Astrocyte of the cerebellum (primary cell): ENCODE results near the gene PUS7.
A peak's percentile ranks its signal among the peaks of the same experiment; 100 is the strongest.
"Not testable (repeated sequence)": the region's sequence is repeated elsewhere in the genome, so short reads cannot be mapped to it uniquely, and the experiment has no call there.

Source experiments
- DNase-seq: peaks from one replicate; pipeline ENCODE4 v3.0.0-alpha.2; 2011; ENCODE audit warnings: low read depth
- H3K4me3 ChIP-seq: 2 replicates; pipeline ENCODE4 v1.5.1; 2011; ENCODE audit warnings: mild to moderate bottlenecking, low read depth, low read length, moderate library complexity
- in situ Hi-C: cut with HindIII; loops from 2 replicates; pipeline ENCODE4 v1.10.0; 2017; ENCODE audit warnings: low sequenced_read_pairs
- TF ChIP-seq, protein P1 (sequence below): IDR thresholded peaks from 2 replicates; pipeline ENCODE4 v1.5.1; 2012; ENCODE audit warnings: low read length, low read depth, moderate library complexity, mild to moderate bottlenecking; ENCODE audit errors: missing control alignments

Gene PUS7

DNA sequence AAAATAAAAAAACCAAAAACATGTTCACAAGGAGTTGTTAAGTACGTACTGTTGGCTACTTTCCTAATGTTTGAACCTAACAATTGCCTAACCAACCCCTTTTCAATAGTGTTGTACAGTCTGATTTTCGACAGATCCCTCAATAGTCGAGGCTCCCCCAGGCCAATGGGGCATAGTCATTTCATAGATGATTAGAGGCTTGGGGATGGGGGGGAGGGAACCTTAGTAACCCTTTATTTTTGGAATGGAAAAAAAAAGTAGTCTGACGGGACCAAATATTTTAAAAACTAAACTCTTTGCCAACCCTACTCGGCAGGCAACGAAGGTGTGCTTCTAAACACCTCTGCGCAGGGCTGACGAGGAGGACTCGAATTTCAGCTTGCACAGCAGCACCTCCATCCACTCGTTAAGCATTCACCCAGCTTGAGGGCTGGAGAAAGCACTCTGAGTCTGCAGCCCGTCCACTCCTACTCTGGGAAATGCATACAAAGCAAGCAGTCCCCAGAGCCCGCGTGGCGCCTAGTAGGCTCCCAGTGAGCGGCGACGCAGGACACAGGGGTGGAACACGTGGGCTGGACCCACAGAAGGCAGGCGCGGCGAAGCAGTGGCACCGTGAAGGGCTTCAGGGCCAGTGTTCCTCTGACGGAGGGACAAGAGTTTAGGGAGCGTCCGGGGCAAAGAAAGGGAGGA is 899 bp downstream of the PUS7 start:
- TF ChIP-seq, protein P1, sequence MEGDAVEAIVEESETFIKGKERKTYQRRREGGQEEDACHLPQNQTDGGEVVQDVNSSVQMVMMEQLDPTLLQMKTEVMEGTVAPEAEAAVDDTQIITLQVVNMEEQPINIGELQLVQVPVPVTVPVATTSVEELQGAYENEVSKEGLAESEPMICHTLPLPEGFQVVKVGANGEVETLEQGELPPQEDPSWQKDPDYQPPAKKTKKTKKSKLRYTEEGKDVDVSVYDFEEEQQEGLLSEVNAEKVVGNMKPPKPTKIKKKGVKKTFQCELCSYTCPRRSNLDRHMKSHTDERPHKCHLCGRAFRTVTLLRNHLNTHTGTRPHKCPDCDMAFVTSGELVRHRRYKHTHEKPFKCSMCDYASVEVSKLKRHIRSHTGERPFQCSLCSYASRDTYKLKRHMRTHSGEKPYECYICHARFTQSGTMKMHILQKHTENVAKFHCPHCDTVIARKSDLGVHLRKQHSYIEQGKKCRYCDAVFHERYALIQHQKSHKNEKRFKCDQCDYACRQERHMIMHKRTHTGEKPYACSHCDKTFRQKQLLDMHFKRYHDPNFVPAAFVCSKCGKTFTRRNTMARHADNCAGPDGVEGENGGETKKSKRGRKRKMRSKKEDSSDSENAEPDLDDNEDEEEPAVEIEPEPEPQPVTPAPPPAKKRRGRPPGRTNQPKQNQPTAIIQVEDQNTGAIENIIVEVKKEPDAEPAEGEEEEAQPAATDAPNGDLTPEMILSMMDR = no peak
- in situ Hi-C loops = no loop called here
- H3K4me3 ChIP-seq = peak overlapping the region; percentile 82
- no peak for DNase-seq

DNA sequence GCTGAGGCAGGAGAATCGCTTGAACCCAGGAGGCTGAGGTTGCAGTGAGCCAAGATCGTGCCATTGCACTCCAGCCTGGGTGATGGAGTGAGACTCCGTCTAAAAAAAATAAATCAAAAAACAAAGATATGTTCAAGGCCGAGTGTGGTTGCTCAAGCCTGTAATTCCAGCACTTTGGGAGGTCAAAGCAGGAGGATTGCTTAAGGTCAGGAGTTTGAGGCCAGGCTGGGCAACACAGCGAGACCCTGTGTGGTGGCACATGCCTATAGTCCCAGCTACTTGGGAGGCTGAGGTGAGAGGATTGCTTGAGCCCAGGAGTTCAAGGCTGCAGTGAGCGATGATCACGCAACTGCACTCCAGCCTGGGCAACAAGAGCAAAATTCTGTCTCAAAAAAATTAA is 1.5 kb downstream of the PUS7 start:
- DNase-seq, in situ Hi-C loops: not testable (repeated sequence)
- H3K4me3 ChIP-seq = peak overlapping the region; percentile 82

DNA sequence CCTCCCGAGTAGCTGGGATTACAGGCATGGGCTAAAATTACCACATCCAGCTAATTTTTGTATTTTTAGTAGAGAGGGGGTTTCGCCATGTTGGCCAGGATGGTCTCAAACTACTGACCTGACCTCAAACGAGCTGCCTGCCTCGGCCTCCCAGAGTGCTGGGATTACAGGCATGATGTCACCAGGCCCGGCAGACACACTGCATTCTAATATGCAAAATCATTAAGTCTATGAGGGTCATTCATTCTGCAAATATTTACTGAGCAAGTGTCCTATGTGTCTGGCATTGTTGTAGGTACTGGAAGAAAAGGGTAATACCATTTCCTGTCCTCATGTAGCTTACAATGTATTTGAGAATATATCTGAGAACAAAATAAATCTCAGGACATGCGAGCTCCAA is 2.7 kb downstream of the PUS7 start:
- H3K4me3 ChIP-seq = no peak overlapping the region
- TF ChIP-seq, protein P1 = no peak
- in situ Hi-C loops = no loop called here
- DNase-seq = no peak

DNA sequence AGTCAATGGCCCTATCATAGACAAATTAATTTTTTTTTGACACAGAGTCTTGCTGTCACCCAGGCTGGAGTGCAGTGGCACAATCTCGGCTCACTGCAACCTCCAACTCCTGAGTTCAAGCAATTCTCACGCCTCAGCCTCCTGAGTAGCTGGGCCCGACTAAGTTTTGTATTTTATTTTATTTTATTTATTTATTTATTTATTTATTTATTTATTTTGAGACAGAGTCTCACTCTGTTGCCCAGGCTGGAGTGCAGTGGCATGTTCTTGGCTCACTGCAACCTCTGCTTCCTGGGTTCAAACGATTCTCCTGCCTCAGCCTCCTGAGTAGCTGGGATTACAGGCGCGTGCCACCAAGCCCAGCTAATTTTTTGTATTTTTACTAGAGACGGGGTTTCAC is 6.5 kb downstream of the PUS7 start:
- in situ Hi-C loops, H3K4me3 ChIP-seq, DNase-seq: not testable (repeated sequence)

DNA sequence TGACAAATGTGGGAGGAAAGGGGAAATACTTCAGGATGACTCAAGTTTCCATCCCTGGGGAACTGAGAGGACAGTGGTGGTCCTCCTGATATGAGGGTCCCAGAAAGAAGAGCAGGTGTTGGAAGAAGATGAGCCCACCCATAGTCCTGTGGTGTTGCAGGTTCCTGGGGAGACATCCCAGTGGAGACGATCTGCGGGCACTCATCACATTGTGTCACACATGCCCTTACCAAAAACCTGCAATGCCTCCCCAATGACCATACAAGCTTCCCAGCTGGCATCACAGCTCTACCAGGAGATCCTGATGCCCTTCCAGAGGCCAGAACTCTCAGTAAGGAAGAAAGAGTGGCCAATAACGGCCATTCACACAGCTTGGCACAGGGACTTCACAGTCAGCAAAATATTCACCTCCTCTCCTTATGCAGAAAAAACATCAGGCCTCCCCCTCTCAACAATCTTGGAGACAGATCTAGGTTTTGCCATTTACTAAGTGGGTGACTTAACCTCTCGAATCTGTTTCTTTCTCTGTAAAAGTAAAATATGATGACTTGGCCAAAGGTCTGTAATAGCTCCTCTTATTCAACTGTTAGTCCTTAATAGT is 9.0 kb downstream of the PUS7 start:
- in situ Hi-C loops = no loop called here
- no peak overlapping the region for H3K4me3 ChIP-seq
- no peak for DNase-seq
- TF ChIP-seq, protein P1 = no peak

DNA sequence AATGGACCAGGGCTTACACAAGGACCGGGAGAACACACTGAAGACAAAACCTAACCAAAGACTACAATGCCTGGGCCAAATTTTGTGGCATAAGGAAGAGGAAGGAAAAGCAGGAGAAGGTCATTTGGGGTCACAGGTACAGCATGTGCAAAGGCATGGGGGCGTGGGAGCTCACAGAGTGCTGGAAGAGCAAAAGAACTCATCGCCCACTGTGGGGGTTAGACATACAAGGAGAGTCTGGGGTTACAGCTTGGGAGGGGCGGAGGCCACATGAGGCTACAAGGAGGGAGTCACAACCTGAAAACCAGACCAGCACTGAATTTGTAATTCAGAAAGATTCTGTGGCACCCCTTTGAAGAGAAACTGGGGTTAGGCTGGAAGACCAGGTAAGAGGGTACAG is 9.7 kb downstream of the PUS7 start:
- no peak for DNase-seq
- H3K4me3 ChIP-seq = no peak overlapping the region
- TF ChIP-seq, protein P1 = no peak
- in situ Hi-C loops = no loop called here

DNA sequence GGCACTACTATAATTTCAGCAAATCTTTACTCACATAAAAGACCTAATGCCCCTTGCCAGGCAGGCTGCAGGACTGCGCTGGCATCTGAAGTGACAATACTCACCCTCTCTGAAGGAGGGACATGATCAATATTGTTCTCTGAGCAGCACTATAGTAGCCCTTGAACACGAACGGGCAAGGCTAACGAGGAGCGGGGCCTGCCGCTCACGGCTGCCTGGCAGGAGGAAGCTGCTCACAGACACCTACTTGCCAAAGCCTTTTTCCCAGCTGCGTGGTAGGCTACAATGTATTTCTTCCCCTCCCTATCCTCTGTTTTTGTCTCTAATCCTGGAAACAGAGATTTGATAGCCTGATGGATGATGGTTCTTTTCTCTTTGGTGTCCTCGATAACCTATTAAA is 19.9 kb downstream of the PUS7 start:
- in situ Hi-C loops = no loop called here
- no peak for DNase-seq
- TF ChIP-seq, protein P1 = no peak
- no peak overlapping the region for H3K4me3 ChIP-seq
